ENCODE measurements around the gene RIPK4. TPM values are rescaled to one million over a fixed set of nuclear protein-coding genes. Genes with fewer than 3 reads are reported as not detected.

The RIPK4 gene
- polyA plus RNA-seq, 4 donors = 1.1 to 19.3 (median 16.1) TPM

- DNase-seq (ENCODE audit: low read depth in 4 of 4, low spot score in 3 of 4) = no peak
Measured at GRCh38 chr21:41770901-41771624, 4.2 kb upstream of the RIPK4 start.

GRCh38 chr21:41769933-41770332 lies 3.1 kb upstream of the RIPK4 start:
- no peak for DNase-seq (ENCODE audit: low read depth in 4 of 4, low spot score in 3 of 4)

GRCh38 chr21:41769521-41769920 lies 2.7 kb upstream of the RIPK4 start:
- DNase-seq (ENCODE audit: low read depth in 4 of 4, low spot score in 3 of 4) = no peak

GRCh38 chr21:41769111-41769510 lies 2.3 kb upstream of the RIPK4 start:
- no peak for DNase-seq (ENCODE audit: low read depth in 4 of 4, low spot score in 3 of 4)

- DNase-seq (ENCODE audit: low read depth in 4 of 4, low spot score in 3 of 4) = no peak
Measured at GRCh38 chr21:41768437-41769042, 1.7 kb upstream of the RIPK4 start.

GRCh38 chr21:41767606-41768436 lies 969 bp upstream of the RIPK4 start:
- no peak for DNase-seq (ENCODE audit: low read depth in 4 of 4, low spot score in 3 of 4)

DNA sequence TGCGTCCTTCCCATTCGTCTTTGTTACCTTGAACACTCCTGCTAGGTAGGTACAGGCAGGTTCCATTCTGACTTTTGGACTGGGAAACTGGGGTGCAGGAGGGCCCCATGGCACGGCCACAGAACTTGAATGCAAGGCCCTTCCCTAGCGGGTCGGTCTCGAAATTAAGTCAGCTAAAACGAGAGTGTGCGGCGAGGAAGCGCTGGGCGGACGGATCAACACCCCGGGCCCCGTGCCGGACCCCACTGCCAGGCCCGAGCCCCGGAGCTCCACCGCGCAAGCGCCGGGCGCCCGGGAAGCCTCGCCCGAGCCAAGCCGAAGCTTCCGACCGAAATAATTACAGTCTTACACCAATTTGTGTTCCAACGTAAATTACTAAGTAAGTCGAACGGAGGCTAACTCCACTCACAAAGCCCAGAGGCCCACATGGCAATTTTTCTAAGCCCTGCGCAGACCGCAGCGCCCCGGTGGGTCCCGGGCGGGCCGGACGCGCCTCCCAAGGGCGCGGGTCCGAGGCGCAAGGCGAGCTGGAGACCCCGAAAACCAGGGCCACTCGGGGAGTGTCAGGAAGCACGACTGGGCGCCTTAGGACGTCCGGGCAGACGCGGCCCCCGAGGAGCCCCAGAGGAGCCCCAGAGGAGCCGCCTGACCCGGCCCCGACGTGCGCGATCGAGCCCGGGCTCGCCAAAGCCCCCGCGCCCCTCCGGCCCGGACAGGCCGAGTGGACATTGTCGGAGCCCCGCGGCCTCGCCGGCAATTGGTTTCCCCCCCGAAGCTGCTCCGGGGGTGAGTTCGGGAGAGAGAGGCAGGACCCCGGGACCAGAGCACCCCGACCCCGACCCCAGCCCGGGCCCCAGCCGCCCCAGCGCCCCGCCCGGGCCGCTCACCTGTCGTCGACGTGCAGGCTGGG lies 624 bp downstream of the RIPK4 start:
- no peak for DNase-seq (ENCODE audit: low read depth in 4 of 4, low spot score in 3 of 4)

DNA sequence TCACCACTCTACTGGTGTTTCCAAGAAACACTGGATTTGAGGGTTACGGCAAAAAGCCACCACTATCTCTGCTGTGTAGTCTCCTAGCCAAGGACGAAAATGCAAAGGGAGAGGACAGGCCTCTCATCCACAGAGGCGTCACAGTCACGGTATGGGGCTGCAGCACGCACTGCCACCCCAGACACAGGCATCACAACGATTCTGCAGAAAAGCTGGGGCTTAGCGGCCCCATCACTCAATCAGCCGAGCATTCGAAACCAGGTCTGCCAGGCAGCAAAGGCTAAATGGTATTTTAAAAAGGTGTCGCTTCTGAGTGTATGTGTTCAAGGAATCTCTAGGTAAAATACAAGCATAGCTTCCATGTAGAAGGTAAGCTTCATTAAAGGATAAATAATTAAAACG lies 1.4 kb downstream of the RIPK4 start:
- DNase-seq (ENCODE audit: low read depth in 4 of 4, low spot score in 3 of 4) = no peak

DNA sequence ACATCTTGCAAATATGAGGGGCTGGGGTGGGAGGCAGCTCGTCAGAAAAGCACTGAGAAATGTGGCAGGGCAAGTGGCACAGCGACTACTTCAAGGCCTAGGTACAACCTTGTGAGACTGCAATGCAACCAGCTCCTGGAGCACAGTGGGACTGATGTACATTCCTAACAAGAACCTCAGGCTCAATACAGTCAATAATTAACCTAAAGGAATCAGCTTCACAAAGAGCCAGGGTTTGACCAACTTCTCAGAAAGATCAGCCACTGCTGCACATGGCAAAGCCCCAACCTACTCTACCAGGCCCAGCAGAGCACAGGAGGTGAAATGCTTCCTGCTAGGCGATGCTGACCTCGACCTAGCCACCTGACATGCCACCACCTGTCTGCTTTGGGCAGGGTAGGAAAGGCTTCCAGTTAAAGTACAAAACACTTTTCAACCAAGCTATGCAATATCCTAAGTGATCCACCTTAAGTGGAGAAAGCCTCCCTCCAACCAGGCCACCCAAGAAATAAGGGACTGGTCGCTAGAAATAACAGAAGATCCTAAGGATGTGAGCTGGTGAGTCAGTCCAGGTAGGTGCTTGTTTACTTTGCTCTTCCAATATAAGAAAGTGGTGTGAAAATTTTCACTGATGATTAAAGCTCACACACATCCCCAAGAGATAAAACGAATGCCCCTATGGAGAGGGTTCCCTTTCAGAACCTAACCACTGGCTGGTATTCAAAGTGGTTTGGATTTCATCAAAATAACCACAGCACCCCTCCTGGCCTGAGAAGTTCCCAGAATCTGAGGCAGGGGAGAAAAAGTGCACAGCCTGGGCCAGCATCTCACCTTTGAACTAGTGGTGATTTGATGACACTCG lies 2.1 kb downstream of the RIPK4 start:
- no peak for DNase-seq (ENCODE audit: low read depth in 4 of 4, low spot score in 3 of 4)

DNA sequence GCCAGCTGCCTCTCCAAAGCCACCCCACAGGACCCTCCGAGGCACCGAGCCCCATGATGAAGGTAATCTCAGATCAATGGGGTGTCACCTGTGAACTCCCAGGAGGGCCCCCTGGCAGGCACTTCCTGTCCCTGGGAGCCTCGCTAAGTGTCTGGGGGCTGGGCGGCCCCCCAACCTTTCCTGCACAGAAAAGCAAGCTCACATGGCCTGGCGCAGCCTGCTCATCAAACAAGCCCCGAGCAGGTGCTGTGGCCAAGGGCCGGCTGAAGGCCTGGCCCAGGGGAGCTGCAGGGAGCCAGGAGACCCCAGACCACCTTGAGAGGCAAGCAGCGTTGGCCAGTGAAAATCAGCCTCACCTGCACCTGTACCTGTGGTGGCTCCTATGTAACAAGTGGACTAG lies 2.9 kb downstream of the RIPK4 start:
- no peak for DNase-seq (ENCODE audit: low read depth in 4 of 4, low spot score in 3 of 4)

DNA sequence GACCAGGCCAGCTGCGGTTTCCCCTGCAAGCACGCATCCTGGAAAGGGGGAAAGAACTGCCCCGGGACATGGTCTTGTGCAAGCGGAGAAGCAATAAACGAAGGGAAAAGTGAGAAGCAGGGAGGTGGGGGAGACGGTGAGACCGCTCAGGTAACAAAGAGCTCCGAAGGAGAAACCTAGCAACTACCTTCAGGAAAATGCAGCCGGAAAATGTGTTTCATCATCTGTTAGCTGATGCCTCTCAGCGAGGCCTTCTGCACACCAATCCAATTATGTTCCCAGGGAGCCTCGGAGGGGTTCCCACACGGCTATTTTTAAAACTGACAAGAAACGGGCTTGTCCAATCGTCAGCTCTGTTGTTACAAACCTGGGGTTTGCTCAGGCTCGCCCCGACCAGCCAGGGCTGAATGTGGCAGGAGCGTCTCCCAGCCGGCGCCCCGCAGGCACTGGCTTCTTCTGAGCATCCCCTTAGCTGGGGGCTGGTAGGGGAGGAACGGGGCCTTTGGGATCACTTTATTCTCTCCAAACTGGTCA lies 3.4 kb downstream of the RIPK4 start:
- no peak for DNase-seq (ENCODE audit: low read depth in 4 of 4, low spot score in 3 of 4)

DNA sequence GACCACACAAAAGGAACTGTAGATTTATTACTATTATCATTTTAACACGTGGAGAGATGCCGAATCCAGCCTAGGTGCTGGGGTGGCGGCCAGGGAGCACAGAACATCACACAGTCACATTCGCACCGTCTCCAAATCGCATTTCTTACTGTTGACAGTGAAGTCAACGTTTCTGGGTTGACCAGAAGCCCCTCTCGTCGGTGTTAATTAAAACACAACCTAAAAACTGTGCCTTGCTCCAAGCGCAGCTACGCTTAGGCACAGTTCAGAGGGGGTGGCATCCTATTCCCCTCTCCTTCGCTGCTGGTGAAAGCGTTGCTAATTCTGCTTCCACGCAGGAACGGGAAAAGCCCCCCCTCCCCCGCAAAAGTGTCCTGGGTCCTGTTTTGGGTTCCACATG lies 4.1 kb downstream of the RIPK4 start:
- no peak for DNase-seq (ENCODE audit: low read depth in 4 of 4, low spot score in 3 of 4)

GRCh38 chr21:41761934-41762635 lies 4.8 kb downstream of the RIPK4 start:
- DNase-seq (ENCODE audit: low read depth in 4 of 4, low spot score in 3 of 4) = no peak

- no peak for DNase-seq (ENCODE audit: low read depth in 4 of 4, low spot score in 3 of 4)
Measured at GRCh38 chr21:41761211-41761933, 5.5 kb downstream of the RIPK4 start.

DNA sequence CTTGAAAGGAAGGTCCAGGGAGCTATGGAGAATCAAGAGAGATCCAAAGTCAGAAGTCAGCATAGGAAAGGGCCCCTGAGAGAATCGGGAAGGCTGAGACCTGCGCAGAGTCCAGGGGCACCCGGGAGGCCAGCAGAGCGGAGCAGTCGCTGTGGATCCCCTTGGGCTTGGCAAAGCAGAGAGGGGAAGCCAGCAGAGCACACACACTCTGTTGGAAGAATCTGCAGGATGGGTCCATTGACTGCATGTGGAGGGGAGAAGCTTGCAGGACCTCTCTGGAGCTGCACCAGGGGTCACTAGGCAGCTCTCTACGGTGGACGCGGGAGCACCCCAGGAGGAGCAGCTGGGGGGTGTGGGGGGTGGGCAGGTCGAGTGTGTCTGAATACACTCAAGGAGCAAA lies 6.4 kb downstream of the RIPK4 start:
- no peak for DNase-seq (ENCODE audit: low read depth in 4 of 4, low spot score in 3 of 4)

DNA sequence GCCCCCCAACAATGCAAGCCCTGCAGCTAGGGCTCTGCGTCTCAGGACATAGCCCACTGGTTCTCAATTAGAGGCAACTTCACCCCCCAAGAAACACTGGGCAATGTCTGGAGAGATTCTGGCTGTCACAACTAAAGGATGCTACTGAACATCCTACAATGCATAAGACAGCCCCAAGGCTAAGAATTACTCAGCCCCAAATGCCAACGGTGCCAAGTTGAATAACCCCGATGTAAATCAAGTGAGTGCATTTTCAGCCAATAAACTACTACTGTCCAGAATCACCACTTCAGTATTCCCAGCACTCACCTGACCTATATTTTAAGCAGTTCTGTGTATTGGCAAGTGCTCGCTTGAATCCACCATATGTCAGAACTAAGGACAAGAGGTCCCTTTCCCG lies 6.9 kb downstream of the RIPK4 start:
- DNase-seq (ENCODE audit: low read depth in 4 of 4, low spot score in 3 of 4) = no peak

DNA sequence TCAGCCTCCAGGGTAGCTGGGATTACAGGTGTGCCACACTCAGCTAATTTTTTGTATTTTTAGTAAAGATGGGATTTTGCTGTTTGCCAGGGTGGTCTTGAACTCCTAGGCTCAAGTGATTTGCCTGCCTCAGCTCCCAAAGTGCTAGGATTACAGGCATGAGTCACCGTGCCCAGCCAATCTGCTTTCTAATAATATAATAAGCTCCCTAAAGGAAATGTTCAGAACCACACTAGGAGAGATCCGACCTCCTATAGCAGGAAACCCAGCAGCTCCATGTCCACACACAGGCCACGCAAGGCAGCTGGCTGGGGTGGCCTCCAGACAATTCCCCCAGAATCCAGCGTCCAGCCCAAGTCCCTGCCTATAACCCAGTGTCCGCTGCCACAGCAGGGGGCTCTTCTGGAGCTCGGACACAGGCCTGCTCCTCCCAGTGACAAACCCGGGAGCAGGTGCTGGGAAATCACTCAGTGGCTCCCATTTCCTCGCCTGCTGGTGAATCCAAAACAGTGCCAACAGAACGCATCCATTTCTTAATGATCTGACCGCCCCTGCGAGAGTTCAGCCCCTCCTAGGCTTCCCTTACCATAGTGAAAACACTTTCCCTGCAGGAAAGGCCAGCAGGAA lies 7.5 kb downstream of the RIPK4 start:
- no peak for DNase-seq (ENCODE audit: low read depth in 4 of 4, low spot score in 3 of 4)

GRCh38 chr21:41758550-41758949 lies 8.3 kb downstream of the RIPK4 start:
- DNase-seq (ENCODE audit: low read depth in 4 of 4, low spot score in 3 of 4) = no peak
